Right hindlimb (tissue), 1 donor: ENCODE measurements around the gene RDH8.
"Not testable (repeated sequence)": the region's sequence is repeated elsewhere in the genome, so short reads cannot be mapped to it uniquely, and the experiment has no call there.

Source experiments
- DNase-seq: peaks from one replicate; pipeline ENCODE4 v3.0.0-alpha.2; 2018

The RDH8 gene

GRCh38 chr19:10006335-10006708, 7.0 kb upstream of the RDH8 start:
- DNase-seq = peak; percentile 78

DNA sequence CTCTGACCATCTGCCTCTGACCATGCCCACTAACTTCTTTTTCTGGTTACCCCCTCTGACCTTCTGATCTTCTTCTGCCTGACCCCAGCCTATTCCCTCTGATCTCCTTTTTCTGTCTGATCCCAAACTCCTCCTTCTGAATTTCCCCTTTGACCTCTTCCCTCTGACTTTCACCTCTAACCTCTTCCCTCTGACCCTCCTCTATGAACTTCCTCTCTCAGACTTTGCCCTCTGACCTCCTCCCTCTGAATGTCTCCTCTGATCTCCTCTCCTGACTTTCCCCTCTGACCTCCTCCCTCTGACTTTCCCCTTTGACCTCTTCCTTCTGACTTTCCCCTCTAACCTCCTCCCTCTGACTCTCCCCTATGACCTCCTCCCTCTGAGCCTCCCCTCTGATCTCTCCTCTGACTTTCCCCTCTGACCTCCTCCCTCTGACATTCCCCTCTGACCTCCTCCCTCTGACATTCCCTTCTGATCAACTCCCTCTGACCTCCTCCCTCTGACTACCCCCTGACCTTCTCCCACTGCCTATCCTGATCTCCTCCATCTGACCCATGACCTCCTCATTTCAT, 6.4 kb upstream of the RDH8 start:
- DNase-seq = no peak

DNA sequence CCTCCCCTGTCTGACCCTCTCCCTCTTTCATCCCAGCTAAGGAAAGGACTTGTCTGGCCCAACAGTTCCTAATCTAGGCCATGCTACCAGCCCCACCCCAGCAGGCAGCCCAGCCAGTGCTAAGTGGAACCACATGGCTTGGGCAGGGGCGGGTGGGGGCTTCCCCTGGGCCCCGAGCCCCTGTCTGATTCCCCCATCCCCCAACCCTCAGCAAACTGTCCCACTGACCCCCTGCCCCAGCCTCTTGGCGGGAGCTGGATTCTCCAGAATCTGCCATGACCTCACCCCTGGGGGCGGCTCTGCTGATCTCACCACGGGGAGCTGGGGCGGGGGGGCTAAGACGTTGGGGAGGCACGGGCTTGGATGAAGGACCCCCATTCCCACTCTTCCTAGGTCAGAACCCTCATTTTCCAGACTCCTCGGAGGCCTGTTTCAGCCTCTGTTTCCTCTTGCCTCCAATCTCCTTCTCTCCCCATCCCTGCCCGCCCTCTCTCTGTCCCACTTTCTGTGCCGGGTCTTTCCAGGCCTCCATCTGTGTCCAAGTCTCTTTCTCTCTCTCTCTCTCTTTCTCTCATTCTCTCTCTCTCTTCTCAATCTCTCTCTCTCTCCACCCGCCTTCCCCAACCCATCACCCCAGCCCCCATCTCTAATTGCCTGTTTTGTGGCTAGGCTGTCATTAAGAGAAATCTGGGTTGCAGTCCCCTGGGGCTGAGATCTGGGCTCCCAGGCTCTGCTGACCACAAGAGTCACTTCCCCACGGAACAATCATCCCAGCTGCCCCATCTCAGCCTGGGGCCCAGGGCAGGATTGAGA, 5.7 kb upstream of the RDH8 start:
- DNase-seq = peak; percentile 82

DNA sequence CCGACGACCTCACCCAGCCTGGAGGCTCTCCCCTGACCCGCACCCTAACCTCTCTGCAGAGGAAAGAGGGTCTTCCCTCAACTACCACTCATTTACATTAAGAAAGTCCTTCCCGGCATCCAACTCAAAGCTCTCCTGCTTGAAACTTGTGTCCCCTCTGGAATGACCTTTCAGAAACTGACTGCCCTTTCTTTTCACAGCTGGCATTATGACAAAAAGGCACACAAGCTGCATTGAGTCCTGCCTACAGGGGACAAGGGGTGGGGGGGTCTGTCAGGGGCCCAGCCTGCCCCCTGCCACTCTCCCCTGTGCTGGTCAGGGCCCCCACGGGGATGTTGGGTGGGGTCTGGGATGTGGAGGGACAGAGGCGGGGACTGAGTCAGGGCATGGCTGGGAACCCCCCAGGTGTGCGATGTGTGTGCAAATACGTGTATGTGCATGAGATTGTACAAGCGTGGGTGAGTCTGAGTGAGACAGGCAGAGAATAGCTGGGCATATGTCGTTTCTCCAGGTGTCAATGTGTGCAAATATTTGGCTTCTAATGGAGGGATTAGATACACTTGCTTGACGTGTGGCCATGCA, 5.0 kb upstream of the RDH8 start:
- DNase-seq = peak; percentile 42

DNA sequence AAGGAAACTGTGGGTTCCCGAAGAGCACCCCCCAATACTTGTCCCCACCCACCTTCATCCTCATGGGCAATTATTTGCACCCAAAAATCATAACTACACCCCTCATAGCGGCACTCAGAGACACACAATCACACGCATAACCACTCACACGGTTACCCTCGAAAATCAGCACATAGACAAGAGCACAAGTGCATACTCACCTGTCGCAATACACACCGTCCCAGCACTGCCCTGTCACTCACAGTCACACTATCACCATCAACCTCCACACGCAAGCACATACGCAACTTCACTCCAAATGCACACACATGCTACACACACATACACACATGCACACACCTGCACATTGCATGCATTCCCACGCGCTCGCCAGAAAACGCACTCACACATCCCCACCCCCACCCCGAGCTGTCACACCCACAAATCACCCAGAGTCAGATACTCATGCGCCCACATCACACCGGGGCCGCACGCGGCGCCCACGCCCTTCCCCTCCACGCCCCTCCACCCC, 3.5 kb upstream of the RDH8 start:
- DNase-seq = no peak

DNA sequence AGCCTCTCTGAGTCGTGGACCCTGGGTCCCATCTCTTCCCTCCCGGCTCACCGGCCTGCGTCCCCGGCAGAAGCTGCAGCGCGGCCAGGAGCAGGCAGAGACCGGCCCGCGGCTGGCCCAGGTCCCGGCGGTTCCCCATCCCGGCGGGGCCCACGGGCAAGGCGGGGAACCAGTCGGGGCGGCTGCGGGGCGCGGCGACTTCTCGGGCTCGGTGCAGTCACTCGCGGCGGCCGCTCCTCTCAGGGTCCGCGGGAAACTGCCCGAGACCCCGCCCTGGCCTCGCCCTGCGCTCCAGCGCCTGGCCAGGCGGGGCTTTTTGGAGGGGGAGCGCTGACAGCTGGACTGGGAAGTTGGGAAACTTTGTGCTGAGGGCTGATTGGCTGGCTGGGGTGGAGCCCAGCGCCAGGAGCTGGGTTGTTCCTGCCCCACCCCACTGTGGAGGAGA, 3.0 kb upstream of the RDH8 start, which contains the start of gene COL5A3:
TSS of gene COL5A3 (minus strand) at position 258 of the 445 bp plus-strand sequence. CDS start at position 139, 119 bp downstream.
- peak; percentile 81 for DNase-seq

DNA sequence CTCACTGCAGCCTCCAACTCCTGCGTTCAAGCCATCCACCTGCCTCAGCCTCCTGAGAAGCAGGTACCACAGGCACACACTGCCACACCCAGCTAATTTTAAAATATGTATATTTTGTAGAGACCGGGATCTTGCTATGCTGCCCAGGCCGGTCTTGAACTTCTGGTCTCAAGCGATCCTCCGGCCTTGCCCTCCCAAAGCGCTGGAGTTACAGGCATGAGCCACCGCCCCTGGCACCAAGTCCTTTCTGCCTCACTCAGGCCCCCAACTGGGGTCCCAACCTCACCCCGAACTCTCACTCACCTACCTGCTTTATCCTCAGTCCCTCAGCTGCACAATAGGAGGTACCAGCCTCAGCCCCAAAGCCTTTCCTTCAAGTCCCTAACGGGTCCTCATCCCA, 2.3 kb upstream of the RDH8 start:
- DNase-seq = no peak

- DNase-seq = no peak
These were observed 1.3 kb upstream of the RDH8 start for GRCh38 chr19:10011974-10012373.

DNA sequence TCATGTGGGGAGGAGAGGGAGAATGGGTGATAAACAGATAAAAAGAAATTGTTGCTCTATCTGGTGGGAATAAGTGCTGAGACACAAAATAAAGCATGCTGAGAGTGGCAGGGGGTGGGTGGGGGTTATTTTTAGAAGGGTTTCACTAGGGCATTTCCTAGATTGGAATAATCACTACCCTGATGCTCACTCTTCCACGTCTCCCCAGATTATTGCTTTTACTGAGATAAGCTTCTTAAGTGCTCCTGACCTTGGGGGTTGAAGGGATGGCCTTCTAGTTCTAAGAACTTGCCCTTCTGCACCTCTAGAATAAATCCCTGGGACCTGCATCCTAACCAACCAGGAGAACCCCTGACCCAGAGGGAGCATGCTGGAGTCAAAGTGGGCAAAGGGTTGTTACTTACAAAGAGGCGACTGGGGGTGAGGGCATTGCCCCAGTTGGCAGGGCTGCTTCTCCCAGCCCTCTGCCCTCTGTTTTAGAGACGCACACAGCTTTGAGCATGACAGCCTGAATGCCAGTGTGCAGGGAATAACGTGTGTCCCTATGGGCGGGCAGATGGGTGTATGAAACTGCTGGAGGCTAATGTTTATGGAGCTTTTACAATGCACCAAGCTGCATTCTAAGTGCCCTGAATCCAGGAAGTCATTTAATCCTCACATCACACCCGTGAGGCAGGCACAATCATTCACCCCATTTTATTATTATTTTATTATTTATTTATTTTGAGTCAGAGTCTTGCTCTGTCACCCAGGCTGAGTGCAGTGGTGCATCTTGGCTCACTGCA, 743 bp downstream of the RDH8 start:
- no peak for DNase-seq

DNA sequence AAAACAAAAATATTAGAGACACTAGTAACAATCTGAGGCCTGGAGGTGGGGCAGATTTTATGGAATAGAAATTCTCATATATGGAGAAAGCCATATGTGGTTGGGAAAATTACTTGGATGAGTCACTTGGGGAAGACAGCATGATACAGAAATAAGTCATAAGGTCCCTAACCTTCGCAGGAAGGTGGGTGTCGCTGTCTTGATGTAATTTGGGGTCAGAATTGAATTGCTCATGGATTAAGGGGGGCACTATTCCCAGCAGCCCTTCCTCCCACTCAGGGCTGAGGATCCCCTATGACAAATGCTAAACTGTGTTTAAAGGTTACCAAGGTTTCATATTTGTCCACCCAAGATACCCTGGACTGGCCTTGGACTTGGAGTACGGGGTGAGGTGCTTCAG, 5.0 kb downstream of the RDH8 start:
- no peak for DNase-seq

DNA sequence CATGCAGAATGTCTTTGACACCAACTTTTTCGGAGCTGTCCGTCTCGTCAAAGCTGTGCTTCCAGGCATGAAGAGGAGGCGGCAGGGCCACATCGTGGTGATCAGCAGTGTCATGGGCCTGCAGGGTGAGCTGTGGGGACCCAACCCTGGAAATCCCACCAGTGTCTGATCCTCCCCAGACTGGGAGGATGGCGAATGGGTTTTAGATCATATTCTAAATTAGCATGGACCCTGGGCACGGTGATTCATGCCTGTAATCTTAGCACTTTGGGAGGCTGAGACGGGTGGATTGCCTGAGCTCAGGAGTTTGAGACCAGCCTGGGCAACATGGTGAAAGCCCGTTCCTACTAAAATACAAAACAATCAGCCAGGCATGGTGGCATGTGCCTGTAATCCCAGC, 5.5 kb downstream of the RDH8 start:
- DNase-seq = no peak

DNA sequence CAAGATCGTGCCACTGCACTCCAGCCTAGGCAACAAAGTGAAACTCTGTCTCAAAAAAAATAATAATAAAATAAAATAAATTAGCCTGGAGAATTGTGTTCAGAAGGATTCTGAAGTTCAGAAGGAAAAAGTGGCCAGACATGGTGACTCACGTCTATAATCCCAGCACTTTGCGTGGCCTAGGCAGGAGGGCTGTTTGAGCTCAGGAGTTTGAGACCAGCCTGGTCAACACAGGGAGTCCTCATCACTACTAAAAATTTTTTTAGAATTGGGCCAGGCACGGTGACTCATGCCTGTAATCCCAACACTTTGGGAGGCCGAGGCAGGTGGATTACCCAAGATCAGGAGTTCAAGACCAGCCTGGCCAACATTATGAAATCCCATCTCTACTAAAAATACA, 6.0 kb downstream of the RDH8 start:
- no peak for DNase-seq

GRCh38 chr19:10020851-10021250, 7.6 kb downstream of the RDH8 start:
- no peak for DNase-seq

DNA sequence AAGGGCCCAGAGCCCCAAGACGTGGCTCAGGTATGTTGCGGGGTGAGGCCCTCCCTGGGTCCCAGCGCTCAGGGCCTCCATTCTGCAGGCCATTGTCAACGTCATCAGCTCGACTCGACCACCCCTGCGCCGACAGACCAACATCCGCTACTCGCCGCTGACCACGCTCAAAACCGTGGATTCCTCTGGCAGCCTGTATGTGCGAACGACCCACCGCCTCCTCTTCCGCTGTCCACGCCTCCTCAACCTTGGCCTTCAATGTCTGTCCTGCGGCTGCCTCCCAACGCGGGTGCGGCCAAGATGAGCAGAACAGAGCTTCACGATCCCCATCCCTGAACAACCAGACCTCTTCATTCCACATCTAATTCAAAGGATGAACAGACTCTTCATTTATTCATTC, 8.2 kb downstream of the RDH8 start:
- no peak for DNase-seq

DNA sequence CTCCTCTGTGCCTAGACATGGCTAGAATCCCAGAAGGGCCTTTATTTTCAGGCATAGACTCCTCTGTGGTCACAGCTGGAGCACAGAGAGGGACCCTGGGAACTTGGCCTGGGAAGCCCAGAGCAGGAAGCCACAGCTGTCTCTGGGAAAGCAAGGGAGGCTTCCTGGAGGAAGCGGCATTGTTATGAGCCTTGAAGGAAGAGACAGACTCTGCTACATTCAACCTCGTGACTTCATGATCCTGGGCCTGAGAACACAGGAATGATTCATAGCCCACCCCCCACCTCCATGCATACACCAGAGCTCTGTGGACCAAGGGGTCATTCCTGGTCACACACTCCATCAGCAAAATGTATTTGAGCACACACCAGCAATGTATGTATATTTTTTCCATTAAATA, 8.6 kb downstream of the RDH8 start:
- DNase-seq = no peak

DNA sequence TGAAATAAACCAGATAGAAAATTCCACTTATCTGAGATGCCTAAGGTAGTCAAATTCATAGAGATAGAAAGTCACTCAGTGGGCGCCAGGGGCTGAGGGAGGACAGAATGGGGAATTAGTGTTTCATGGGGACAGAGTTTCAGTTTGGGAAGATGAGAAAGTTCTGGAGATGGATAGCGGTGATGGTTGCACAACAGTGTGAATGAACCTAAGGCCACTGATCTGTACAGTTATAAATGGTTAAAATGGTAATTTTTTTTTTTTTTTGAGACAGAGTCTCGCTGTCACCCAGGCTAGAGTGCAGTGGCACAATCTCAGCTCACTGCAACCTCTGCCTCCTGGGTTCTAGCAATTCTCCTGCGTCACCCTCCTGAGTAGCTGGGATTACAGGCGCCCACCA, 9.8 kb downstream of the RDH8 start:
- DNase-seq = not testable (repeated sequence)

GRCh38 chr19:10026744-10027143, 13.5 kb downstream of the RDH8 start:
- DNase-seq = no peak

DNA sequence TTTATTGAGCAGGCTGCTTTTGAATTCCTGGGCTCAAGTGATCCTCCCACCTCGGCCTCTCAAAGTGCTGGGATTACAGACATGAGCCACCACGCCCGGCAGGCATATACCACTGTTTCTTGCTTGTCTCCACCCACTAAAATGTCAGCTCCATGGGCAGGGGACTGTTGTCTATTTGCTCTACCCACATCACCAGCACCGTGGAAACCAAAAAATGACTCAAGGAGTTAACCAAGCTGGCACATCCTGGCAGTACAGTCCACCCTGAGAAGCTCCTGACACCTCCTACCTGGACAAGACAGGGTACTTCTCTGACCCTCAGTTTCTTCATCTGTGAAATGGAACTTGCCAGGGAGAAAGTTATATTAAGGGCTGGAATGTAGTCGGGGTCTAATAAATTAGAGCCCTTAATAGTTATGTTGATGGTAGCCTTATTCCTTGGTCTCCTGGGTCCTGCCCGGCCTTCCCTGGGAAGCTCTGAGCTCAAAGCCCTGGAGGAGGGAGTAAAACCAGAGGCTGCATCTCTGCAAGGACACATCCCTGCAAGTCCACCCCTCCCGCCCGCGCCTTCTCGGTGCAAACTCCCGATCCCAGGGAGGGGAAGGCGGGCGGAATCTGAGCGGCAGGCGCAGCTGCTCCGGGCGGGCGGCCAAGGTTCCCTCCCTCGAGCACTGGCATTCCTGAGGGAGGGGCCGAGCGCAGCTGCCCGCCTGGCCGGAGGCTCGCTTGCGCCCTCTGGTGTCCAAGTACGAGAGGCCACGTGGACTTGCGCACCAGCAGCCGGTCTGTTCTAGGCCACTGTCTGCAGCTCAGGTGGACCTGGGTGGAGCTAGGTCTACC, 14.1 kb downstream of the RDH8 start:
- DNase-seq = peak; percentile 96

DNA sequence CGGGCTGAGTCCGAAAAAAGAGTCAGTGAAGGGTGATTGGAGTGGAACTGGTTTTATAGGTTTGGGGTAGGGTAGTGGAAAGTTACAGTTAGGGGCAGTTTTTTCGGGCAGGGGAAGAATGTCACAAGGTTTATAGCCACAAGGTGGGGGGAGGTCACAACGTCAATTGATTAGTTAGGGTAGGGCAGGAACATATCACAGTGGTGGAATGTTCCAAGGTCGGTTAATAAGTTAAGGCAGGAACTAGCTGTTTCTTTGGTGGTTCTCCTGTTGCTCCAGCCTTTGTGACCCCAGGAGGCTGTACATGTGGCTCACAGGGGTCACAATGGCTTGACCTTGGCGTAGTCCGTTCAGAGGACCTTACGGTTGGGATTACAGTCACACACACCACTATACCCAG, 20.3 kb downstream of the RDH8 start:
- DNase-seq = no peak

DNA sequence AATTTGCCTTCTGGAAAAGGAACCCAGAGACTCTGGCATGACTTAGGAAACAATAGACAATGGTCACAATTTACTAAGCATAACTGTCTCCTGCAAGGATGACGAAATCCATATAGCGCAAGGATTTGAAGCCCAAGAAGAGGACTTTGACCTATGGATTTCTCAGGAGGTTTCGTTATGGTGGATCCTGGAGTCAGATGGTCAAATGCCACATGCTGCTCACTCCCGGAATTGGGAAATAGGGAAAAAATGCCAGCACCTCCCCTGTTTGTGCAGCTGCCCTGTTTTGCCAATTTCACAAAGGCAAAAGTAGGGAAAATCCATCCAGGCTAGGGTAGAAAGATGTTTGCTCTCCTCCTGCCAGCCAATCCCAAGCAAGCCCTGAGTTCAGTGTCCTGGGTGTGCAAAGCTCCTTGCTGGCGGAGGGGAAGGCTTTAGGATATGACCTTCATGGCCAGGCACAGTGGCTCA, 23.4 kb downstream of the RDH8 start:
- DNase-seq = no peak

- DNase-seq = no peak
These were observed 24.1 kb downstream of the RDH8 start for GRCh38 chr19:10037367-10037766.

DNA sequence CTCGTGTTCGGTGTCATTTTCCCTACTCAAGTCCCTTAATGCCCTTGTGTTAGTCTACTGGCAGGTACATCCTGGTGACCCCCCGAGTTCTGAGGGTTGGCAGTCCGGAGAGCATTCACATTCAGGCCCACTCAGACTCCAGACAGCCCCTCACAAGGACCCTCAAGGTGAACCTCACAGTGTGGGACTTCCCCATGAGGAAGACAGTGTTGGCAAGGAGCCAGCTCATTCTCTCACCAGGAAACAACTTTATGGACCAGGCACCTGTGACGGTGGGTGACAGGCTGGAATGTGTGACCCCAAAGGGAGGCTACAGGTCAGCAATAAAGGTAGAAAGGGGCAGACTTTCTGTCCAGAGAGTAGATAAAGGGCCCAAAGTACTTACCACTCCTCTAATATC, 24.5 kb downstream of the RDH8 start:
- no peak for DNase-seq
